ENCODE measurements around the gene STARD8.

STARD8 gene

GRCh38 chrX:68754406-68754805 lies 106.9 kb downstream of the STARD8 start:
- DNase-seq, result no peak

- DNase-seq, result no peak
These were observed 108.2 kb downstream of the STARD8 start for GRCh38 chrX:68755616-68756125.

- DNase-seq, result no peak
These were observed 109.9 kb downstream of the STARD8 start for GRCh38 chrX:68757331-68757730.

- no peak for DNase-seq
These were observed 110.3 kb downstream of the STARD8 start for GRCh38 chrX:68757731-68758130.

GRCh38 chrX:68758671-68759070 lies 111.2 kb downstream of the STARD8 start:
- DNase-seq, result no peak

- no peak for DNase-seq
These were observed 113.6 kb downstream of the STARD8 start for GRCh38 chrX:68761086-68761485.

- DNase-seq, result no peak
These were observed 115.3 kb downstream of the STARD8 start for GRCh38 chrX:68762766-68763165.

GRCh38 chrX:68763481-68763880 lies 116.0 kb downstream of the STARD8 start:
- no peak for DNase-seq

Measured in NCI-H2029 (cell line).